NCI-H187 treated with DMSO at 0.1 percent for 48 hours (cell line): Measurements from ENCODE around the gene SIGMAR1.
"Not testable (repeated sequence)": the region's sequence is repeated elsewhere in the genome, so short reads cannot be mapped to it uniquely, and the experiment has no call there.

Experiments
- DNase-seq: peaks from one replicate; lab custom pipeline; 2025; lab: John Stamatoyannopoulos, UW

SIGMAR1 gene

GRCh38 chr9:34654323-34655051 lies 16.9 kb upstream of the SIGMAR1 start:
- DNase-seq, result no peak

- DNase-seq, result no peak
Measured at GRCh38 chr9:34653151-34654072, 15.8 kb upstream of the SIGMAR1 start.

DNA sequence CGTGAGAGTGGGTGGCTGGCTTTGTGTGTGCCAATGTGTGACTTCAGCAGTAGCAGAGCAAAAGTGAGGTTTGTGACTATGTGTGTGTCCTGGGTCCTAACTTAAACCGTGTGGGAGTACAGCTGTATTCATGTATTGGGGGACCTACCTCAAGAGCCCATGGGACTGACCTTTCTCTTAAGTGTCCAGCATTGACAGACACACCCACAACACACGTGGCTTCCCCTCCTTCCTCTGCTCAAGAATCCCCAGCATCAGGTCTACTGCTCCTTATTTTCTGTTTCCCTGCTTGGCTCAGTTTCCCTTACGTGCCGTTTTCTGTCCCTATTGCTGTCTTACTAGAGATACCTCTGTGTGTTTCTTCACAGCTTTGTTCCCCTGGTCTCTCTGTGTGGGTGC lies 15.0 kb upstream of the SIGMAR1 start:
- DNase-seq, result no peak

GRCh38 chr9:34651876-34652601 lies 14.5 kb upstream of the SIGMAR1 start, which contains the start of gene IL11RA:
Gene IL11RA (plus strand): TSS chr9:34652185. CDS start chr9:34655218, 3,033 bp downstream.
- no peak for DNase-seq

DNA sequence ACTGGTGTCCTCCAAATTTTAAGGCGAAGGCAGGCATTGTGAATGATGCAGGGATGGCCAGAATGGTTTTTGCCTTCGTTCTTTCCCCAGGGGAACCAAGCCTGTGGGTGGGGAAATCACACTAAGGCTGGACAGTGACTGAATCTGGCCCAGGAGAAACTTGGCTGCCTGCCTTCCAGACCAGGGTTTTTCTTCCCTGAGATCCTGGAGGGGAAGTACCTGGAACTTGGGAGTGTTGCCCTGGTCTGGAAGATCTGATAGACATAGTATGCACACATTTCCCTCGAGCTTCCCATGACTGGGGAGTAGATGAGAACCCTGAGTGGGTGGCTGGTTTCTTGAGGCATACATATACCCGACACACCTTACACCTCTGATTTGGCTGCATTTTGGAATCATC lies 13.7 kb upstream of the SIGMAR1 start:
- DNase-seq, result no peak

DNA sequence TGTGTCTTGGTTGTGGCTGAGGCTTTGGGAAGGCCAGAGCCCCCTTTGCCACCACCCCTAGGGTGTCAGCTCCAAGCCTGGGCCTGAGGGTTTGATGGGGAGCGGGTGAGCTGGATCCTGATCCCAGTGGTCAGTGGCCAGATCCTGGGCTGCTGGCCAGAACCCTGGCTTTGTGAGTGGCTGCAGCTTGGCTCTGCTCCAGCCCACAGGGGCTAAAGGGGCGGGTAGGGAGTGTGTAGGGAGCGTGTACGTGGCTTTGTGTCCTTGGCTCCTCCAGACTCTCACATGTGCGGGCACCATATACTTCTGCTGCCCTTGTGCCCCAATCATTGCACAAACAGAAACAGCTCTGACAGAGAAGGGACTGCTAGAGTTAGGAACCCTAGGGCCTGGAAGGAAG lies 13.2 kb upstream of the SIGMAR1 start:
- no peak for DNase-seq

- no peak for DNase-seq
Measured at GRCh38 chr9:34648673-34649072, 11.1 kb upstream of the SIGMAR1 start.

- no peak for DNase-seq
Measured at GRCh38 chr9:34647651-34648050, 10.1 kb upstream of the SIGMAR1 start.

DNA sequence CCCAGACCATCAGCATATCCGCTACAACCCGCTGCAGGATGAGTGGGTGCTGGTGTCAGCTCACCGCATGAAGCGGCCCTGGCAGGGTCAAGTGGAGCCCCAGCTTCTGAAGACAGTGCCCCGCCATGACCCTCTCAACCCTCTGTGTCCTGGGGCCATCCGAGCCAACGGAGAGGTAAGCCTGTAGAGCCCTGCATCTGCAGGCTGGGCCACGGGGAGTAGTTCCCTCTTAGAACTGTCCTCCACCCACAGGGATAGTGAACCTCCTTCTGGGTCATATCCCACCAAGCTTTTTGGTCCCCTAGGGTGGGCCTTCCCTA lies 9.5 kb upstream of the SIGMAR1 start:
- no peak for DNase-seq

- DNase-seq, result peak; percentile 44
Measured at GRCh38 chr9:34646211-34647083, 8.9 kb upstream of the SIGMAR1 start, which contains the start of gene GALT. Gene GALT (plus strand): TSS chr9:34646675. CDS start chr9:34646705, 30 bp downstream.

DNA sequence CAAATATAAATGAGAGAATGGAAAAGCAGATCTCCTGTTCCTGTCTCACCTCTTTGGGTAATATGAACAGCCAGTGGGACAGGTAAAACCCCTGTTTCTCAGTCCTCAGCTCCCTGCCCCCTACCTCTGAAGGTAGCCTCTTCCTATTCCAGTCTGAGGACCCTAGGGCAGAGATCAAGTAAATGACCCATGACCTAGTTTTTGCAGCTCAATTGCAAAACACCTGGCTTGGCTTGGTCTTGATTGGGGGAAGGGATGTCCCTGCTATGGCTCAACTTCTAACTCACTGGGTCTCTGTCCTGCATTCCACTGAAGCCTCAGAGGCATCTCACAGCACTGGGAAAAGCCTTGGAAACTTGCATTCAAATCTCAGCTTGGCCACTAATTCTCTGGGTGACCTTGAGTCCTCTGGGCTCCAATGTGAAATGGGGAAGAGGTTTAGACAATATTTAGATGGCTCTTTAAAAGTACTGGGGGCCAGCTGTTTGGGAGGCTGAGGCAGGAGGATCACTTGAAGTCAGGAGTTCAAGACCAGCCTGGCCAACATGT lies 7.3 kb upstream of the SIGMAR1 start:
- DNase-seq, result no peak

GRCh38 chr9:34642679-34643078 lies 5.1 kb upstream of the SIGMAR1 start:
- no peak for DNase-seq

- DNase-seq, result not testable (repeated sequence)
Measured at GRCh38 chr9:34639322-34639721, 1.7 kb upstream of the SIGMAR1 start.

DNA sequence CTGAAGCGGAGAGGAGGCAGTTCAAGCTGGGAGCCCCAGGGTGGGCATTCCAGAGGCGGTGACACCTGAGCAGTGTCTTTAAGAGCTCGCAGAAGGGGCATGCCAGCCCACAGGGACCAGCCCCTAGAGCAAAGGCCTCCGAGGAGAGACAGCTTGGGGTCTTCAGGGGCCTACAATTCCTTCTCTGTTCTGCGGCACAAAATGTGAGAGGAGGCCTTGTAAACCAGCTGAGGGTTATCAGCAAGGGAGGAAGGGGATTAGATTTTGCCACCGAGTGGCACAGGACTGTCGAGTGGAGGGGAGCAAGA lies 505 bp upstream of the SIGMAR1 start:
- no peak for DNase-seq

GRCh38 chr9:34636791-34637355 lies 714 bp downstream of the SIGMAR1 start:
- DNase-seq, result no peak

GRCh38 chr9:34635556-34635955 lies 2.0 kb downstream of the SIGMAR1 start:
- no peak for DNase-seq

GRCh38 chr9:34634551-34635248 lies 2.9 kb downstream of the SIGMAR1 start:
- no peak for DNase-seq

DNA sequence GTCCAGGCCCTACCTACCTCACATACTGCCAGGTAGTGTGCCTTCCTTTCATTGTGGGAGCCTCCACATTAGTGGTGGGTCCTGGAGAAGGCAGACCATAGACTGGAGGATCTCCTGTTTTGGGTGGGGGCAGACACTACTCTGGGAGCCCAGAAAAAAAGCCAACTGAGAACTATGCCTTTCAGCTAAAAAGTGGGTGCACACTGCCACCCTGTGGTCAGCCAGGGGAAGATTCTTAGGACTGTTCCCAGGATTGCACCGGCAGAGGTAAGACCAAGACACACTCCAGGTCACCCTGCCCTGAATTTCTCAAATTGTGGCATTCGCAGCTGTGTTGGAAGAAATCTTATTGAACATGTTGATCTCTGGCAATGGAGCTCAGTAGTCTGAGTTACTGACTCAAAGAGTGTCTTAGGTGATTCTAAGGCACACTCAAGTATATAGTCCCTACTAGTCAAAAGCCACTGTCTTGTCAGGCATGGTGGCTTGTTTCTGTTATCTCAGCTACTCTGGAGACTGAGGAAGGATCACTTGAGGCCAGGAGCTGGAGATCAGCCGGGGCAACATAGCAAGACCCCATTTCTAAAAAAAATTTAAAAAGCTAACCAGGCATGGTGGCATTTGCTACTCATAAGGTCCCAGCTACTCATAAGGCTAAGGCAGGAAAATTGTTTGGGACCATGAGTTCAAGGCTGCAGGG lies 3.6 kb downstream of the SIGMAR1 start:
- DNase-seq, result peak; percentile 8

DNA sequence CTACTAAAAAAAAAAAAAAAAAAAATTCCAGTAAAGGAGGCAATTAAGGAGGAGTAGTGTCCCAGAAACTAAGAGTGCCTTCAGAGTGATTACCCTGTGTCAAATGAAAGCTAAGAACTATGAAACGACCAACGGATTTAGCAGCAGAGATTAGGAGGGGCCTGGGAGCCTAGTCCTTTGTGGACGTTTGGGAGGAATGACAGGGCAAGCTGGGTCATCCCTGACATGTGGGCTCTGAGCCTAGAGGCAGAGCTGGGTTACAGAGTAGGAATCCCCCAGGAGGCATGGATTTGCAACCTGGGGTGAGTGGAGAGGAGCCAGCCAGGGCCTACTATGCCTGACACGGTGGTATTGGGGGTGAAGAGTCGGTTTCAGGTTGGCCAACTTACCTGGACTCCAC lies 4.4 kb downstream of the SIGMAR1 start:
- DNase-seq, result no peak
